AG09309 (cell line): ENCODE measurements around the gene COG7.
"Not testable (repeated sequence)": the region's sequence is repeated elsewhere in the genome, so short reads cannot be mapped to it uniquely, and the experiment has no call there.

Experiments
- DNase-seq: peaks from one replicate; pipeline ENCODE4 v3.0.0-alpha.2; 2010; ENCODE audit warnings: low read depth
- H3K4me3 ChIP-seq: 2 replicates; pipeline ENCODE4 v1.5.1; 2011; ENCODE audit warnings: mild to moderate bottlenecking, low read depth, low read length, moderate library complexity; ENCODE audit not compliant: control insufficient read depth
- CTCF ChIP-seq: IDR thresholded peaks from 2 replicates; pipeline ENCODE4 v1.5.1; 2011; ENCODE audit warnings: mild to moderate bottlenecking, low read depth, low read length, inconsistent platforms; ENCODE audit not compliant: insufficient read depth, control insufficient read depth; ENCODE audit errors: missing control alignments

Gene COG7

DNA sequence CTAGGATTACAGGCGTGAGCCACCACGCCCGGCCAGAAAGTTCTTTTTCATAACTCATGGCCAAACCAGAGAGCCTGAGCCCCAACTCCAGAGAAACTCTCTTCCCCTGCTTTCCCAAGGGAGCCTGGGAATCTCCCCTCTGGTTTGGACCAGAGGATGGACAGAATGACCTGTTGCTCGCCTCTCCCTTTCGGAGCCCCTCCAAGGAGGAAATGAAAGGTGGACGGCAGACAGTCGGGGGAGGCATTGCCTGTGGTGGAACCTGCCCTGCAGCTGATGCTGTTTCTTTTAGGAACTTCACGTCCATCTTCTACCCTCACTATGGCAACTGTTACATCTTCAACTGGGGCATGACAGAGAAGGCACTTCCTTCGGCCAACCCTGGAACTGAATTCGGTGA is 85.4 kb downstream of the COG7 start:
- DNase-seq = no peak
- TF ChIP-seq CTCF = no peak
- no peak overlapping the region for H3K4me3 ChIP-seq

DNA sequence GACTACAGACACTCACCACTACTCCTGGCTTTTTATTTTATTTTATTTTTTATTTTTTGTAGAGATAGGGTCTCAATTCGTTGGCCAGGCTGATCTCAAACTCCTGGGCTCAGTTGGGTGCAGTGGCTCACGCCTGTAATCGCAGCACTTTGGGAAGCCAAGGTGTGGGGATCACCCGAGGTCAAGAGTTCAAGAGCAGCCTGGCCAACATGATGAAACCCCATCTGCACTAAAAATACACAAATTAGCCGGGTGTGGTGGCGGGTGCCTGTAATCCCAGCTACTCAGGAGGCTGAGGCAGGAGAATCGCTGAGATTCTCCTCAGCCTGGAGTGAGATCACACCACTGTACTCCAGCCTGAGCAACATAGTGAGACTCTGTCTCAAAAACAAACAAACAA is 86.6 kb downstream of the COG7 start:
- not testable (repeated sequence) for DNase-seq, H3K4me3 ChIP-seq

DNA sequence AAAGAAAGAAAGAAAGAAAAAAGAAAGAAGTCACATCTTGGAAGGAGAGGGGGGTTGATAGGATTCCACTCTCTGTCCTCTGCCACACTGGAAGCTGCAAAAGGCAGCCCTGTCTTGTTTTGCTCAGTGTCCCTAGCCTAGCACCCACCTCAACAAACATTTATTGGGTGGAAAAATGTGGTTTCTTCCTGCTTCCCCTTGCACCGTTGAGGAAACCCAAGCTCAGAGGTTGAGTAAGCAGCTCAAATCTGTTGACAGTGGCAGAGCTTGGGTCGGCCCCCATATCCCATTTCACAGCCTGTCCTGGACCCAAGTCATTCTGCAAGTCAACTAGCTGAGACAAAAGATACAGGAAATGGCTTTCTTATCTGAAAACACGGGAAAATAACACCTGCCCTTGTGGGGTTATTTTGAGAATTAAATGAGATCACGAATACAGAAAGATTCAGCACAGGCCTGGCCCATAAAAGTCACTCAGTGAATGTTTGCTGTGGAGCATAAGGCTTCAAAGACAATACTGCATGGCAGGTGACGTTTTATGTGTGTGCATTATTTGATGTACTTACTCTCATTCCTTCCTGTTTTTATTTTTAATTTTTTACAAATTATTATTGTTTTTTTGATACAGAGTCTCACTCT is 87.3 kb downstream of the COG7 start:
- TF ChIP-seq CTCF = no peak
- no peak for DNase-seq
- no peak overlapping the region for H3K4me3 ChIP-seq

GRCh38 chr16:23362460-23363317 is 90.3 kb downstream of the COG7 start:
- TF ChIP-seq CTCF = no peak
- H3K4me3 ChIP-seq = no peak overlapping the region
- DNase-seq = no peak

DNA sequence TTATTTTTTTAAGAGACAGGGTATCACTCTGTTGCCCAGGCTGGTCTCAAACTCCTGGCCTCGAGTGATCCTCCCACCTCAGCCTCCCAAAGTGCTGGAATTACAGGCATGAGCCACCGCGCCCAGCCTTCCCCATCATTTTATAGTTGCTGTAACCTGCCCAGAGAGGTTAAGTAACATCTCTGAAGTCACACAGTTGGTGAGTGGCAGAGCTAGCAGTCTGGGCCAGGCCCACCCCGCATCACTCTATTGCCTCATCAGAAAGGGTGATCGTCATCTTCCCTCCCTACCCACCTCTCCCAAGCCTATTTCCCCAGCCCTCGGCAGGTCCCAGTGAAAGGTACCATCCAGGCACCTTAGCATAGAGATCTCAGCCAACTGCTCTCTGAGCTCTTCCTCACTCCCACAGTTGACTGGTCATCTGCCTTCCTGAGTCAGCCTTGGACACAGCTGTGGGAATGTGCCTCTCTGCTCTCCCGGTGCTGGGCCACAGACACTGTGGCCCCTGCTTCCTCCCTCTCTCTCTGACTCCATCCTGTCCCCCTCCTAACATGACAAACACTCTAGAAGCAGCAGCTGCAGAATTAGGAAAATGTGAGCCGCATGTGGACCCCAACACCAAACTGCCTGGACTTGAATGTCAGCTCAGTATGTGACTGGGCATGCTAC is 93.8 kb downstream of the COG7 start:
- no peak for TF ChIP-seq CTCF
- DNase-seq = no peak
- H3K4me3 ChIP-seq = no peak overlapping the region

- DNase-seq = no peak
- TF ChIP-seq CTCF = no peak
- H3K4me3 ChIP-seq = no peak overlapping the region
These were observed 95.2 kb downstream of the COG7 start for GRCh38 chr16:23357761-23358290.

GRCh38 chr16:23356941-23357340 is 96.0 kb downstream of the COG7 start:
- no peak for TF ChIP-seq CTCF
- H3K4me3 ChIP-seq = no peak overlapping the region

More at GRCh38 chr16:23356941-23357340, 96.0 kb downstream of the COG7 start:
- DNase-seq = no peak
